SK-N-SH (cell line): Measurements from ENCODE around the gene MTCH1. TPM values are rescaled to one million over a fixed set of nuclear protein-coding genes. Genes with fewer than 3 reads are reported as not detected.

Source experiments
- CTCF ChIA-PET: fragments of 300-600, 350-600 bp; formaldehyde crosslinking; extraction: SDS; loops from one replicate; lab custom pipeline; 2021; lab: Yijun Ruan, JAX
- POLR2A ChIA-PET: fragments of 350-600 bp; sonication (Branson Sonifier 250); formaldehyde crosslinking; extraction: SDS; loops from one replicate; lab custom pipeline; 2020; ENCODE audit warnings: antibody characterized with exemption, inconsistent platforms; lab: Yijun Ruan, JAX
- DNase-seq: peaks from one replicate; pipeline ENCODE4 v3.0.0; 2012
- H2AFZ ChIP-seq: fragments of 200-600 bp; sonication (generic); 2 replicates; pipeline ENCODE4 v1.8.1; 2016; ENCODE audit warnings: antibody characterized with exemption, mild to moderate bottlenecking, low read depth
- H3F3A ChIP-seq: fragments of 200-600 bp; sonication (generic); replicated peaks from 2 replicates; pipeline ENCODE3; 2016; ENCODE audit warnings: antibody characterized with exemption, mild to moderate bottlenecking; ENCODE audit not compliant: insufficient read depth
- H3K27ac ChIP-seq, 2 experiments: fragments of 200-500 bp in 1 of 2; fragments of 200-600 bp in 1 of 2; sonication (Bioruptor generic) in 1 of 2; sonication (generic), shearing (Covaris generic) in 1 of 2; 2 replicates each; pipeline versions ENCODE4 v1.5.1 to v1.6.1; 2014 to 2016; ENCODE audit warnings: low read depth in 2 of 2, inconsistent platforms in 1 of 2, low read length in 1 of 2, mild to moderate bottlenecking in 1 of 2, mixed read lengths in 1 of 2
- H3K27me3 ChIP-seq: fragments of 200-600 bp; sonication (generic), shearing (Covaris generic); 2 replicates; pipeline ENCODE4 v1.6.1; 2016; ENCODE audit warnings: mixed run types; ENCODE audit not compliant: insufficient read depth
- H3K36me3 ChIP-seq, 2 experiments: fragments of 200-500 bp in 1 of 2; fragments of 200-600 bp in 1 of 2; sonication (Bioruptor generic) in 1 of 2; sonication (generic) in 1 of 2; replicated peaks in 1 of 2; 2 replicates each; pipeline versions ENCODE3 to v1.5.1; 2014 to 2016; ENCODE audit warnings: low read length in 1 of 2, mild to moderate bottlenecking in 1 of 2; ENCODE audit not compliant: insufficient read depth in 2 of 2, control insufficient read depth in 1 of 2
- H3K4me1 ChIP-seq, 2 experiments: fragments of 200-500 bp in 1 of 2; fragments of 200-600 bp in 1 of 2; sonication (Bioruptor generic) in 1 of 2; sonication (generic), shearing (Covaris generic) in 1 of 2; 2 replicates each; pipeline versions ENCODE4 v1.5.1 to v1.6.1; 2014 to 2016; ENCODE audit warnings: low read depth in 1 of 2, low read length in 1 of 2, mixed run types in 1 of 2; ENCODE audit not compliant: insufficient read depth in 2 of 2, control insufficient read depth in 1 of 2
- H3K4me2 ChIP-seq: fragments of 200-600 bp; sonication (generic), shearing (Covaris generic); 2 replicates; pipeline ENCODE4 v1.6.1; 2017; ENCODE audit warnings: mixed run types
- H3K4me3 ChIP-seq, 2 experiments: fragments of 200-500 bp in 1 of 2; fragments of 200-600 bp in 1 of 2; sonication (Bioruptor generic) in 1 of 2; sonication (generic), shearing (Covaris generic) in 1 of 2; 2 replicates each; pipeline versions ENCODE4 v1.5.1 to v1.8.1; 2014 to 2016; ENCODE audit warnings: low read depth in 2 of 2, inconsistent platforms in 1 of 2, low read length in 1 of 2, mild to moderate bottlenecking in 1 of 2, mixed read lengths in 1 of 2, moderate library complexity in 1 of 2
- H3K79me2 ChIP-seq: fragments of 200-600 bp; sonication (generic); 2 replicates; pipeline ENCODE4 v1.8.1; 2017; ENCODE audit warnings: mild to moderate bottlenecking; ENCODE audit not compliant: insufficient read depth
- H3K9ac ChIP-seq: fragments of 200-600 bp; sonication (generic); 2 replicates; pipeline ENCODE4 v1.6.1; 2017; ENCODE audit warnings: mixed run types
- H3K9me2 ChIP-seq: fragments of 200-600 bp; sonication (generic); 2 replicates; pipeline ENCODE4 v1.6.1; 2017; ENCODE audit warnings: mixed run types
- H3K9me3 ChIP-seq: fragments of 200-600 bp; sonication (generic); 2 replicates; pipeline ENCODE4 v1.6.1; 2017; ENCODE audit warnings: mixed run types, mild to moderate bottlenecking, moderate library complexity
- H4K20me1 ChIP-seq: fragments of 200-600 bp; sonication (generic); 2 replicates; pipeline ENCODE4 v1.6.1; 2017; ENCODE audit warnings: mild to moderate bottlenecking, mixed run types; ENCODE audit not compliant: insufficient read depth
- CHD2 ChIP-seq: fragments of 150-350 bp; IDR thresholded peaks from 2 replicates; pipeline ENCODE4 v1.6.1; 2018; ENCODE audit warnings: low read length; ENCODE audit not compliant: partially characterized antibody
- EZH2phosphoT487 ChIP-seq: fragments of 200-600 bp; sonication (generic); IDR thresholded peaks from 2 replicates; pipeline ENCODE4 v1.6.1; 2017; ENCODE audit warnings: low read depth, mixed run types, mild to moderate bottlenecking, antibody characterized with exemption, moderate library complexity, borderline replicate concordance
- FOXM1 ChIP-seq: IDR thresholded peaks from 2 replicates; pipeline ENCODE4 v1.4.0; 2012; ENCODE audit warnings: low read depth, mild to moderate bottlenecking
- GABPA ChIP-seq: IDR thresholded peaks from 2 replicates; pipeline ENCODE4 v1.4.0; 2012; ENCODE audit warnings: low read depth, mild to moderate bottlenecking
- GATA2 ChIP-seq: sonication (generic); formaldehyde crosslinking; IDR thresholded peaks from 2 replicates; pipeline ENCODE4 v1.5.0; 2020; ENCODE audit warnings: mild to moderate bottlenecking, missing genetic modification reagents
- JUND ChIP-seq: IDR thresholded peaks from 2 replicates; pipeline ENCODE4 v1.4.0; 2012
- MXI1 ChIP-seq: IDR thresholded peaks from 2 replicates; pipeline ENCODE4 v1.6.1; 2012; ENCODE audit warnings: mild to moderate bottlenecking, low read depth, low read length, improper control_type of control experiment
- NRF1 ChIP-seq: IDR thresholded peaks from 2 replicates; pipeline ENCODE4 v1.6.1; 2012; ENCODE audit warnings: low read depth, mild to moderate bottlenecking, low read length
- RAD21 ChIP-seq: IDR thresholded peaks from 2 replicates; pipeline ENCODE4 v1.6.1; 2012; ENCODE audit warnings: mild to moderate bottlenecking, low read length
- RFX5 ChIP-seq: IDR thresholded peaks from 2 replicates; pipeline ENCODE4 v1.6.1; 2012; ENCODE audit warnings: mild to moderate bottlenecking, improper control_type of control experiment, low read length
- RXRA ChIP-seq: IDR thresholded peaks from 2 replicates; pipeline ENCODE4 v1.4.0; 2012; ENCODE audit warnings: low read depth, mild to moderate bottlenecking, borderline replicate concordance
- SIN3A ChIP-seq: IDR thresholded peaks from 2 replicates; pipeline ENCODE4 v1.6.1; 2012; ENCODE audit warnings: low read depth, mild to moderate bottlenecking, low read length, moderate library complexity, borderline replicate concordance
- SMC3 ChIP-seq: IDR thresholded peaks from 2 replicates; pipeline ENCODE4 v1.6.1; 2012; ENCODE audit warnings: low read depth, low read length, improper control_type of control experiment
- TEAD4 ChIP-seq: IDR thresholded peaks from 2 replicates; pipeline ENCODE4 v1.4.0; 2012; ENCODE audit warnings: mild to moderate bottlenecking, borderline replicate concordance; ENCODE audit not compliant: insufficient read depth
- WGBS: methylation state at CpG from one replicate; pipeline ENCODE4 v1.1.6; 2017; ENCODE audit warnings: low lambda C conversion rate; 5-methylcytosine and 5-hydroxymethylcytosine counted together
- polyA plus RNA-seq, 3 experiments: library from polyadenylated mRNA; depleted of rRNA; stranded (reverse); fragments of >200 nt; gene quantifications; 2 replicates each; pipeline ENCODE4 v1.2.3, GENCODE V29; 2012
- TF ChIP-seq, protein P1 (sequence below): IDR thresholded peaks from 2 replicates; pipeline ENCODE4; 2012
- TF ChIP-seq, protein P2 (sequence below): IDR thresholded peaks from 2 replicates; pipeline ENCODE4 v1.4.0; 2012; ENCODE audit warnings: low read depth, borderline replicate concordance
- TF ChIP-seq, protein P3 (sequence below): fragments of 200-600 bp; sonication (generic); IDR thresholded peaks from 2 replicates; pipeline ENCODE4 v1.6.1; 2017; ENCODE audit warnings: antibody characterized with exemption, mild to moderate bottlenecking, moderate library complexity

Gene MTCH1
- polyA plus RNA-seq, 1 of the 3 experiments (the other 2 are of a cell fraction) = 151 TPM

DNA sequence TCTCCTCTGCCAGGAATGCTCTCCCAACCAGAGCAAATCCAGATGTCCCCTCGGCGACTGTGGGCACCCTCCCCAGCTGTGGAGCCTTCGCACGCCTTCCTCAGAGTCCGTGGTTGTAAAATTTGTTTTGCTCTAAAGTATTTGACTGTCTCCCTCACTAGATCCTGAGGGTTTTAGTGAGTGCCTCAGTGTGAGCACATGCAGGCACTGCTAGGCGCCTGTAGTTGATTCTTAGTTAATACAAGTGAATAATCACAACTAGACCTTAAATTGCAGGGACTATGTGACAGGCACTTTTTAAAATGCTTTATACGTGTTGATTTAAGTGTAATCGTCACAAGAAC lies 680 bp upstream of the MTCH1 start (continued):
- no peak for TF ChIP-seq EZH2phosphoT487
- TF ChIP-seq, all 33 proteins: peak for 2

DNA sequence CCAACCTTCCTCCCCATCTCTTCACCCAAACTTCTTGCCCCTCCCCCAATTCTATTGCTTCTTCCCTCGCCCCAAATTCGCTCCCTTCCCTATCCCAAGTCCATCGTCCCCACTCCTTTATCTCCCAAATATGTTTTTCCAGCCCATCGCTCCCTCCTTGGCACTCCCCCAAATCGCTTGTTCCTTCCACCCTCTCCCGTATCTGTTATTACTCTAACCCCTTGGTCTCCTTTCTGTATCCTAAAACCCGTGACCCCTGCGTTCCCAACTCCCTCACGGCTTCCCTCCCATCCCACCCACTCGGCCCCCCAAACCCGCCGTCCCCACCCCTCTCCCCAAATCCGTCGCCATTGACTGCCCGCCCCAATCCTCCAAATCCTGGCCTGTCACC lies 584 bp downstream of the MTCH1 start:
- Histone ChIP-seq H3K9ac (peak overlapping the region; percentile 100), H3K79me2 (peaks cover 55% of the 10 kb centered on the region), H3K4me1 (peaks cover 0 to 21% of the 10 kb centered on the region in 2 experiments; a peak in 2 of 4 replicates), H3K36me3 (peaks cover 0 to 2% of the 10 kb centered on the region in 2 experiments), H3K27ac (peak overlapping the region; percentile 64 to 72; a peak in 3 of 4 replicates), H3K4me2 (peak overlapping the region; percentile 82), H4K20me1 (peaks cover 43% of the 10 kb centered on the region), H2AFZ (peak overlapping the region; percentile 42; the same call in 1 of the 2 replicates), H3K27me3 (no peaks in the 10 kb centered on the region; the same call in 1 of the 2 replicates), H3K9me2 (no peaks in the 10 kb centered on the region), H3K9me3 (no peaks in the 10 kb centered on the region), H3K4me3 (peak overlapping the region; percentile 93 to 95), H3F3A (no peaks in the 10 kb centered on the region)
- CTCF ChIA-PET = interaction anchor here (1.0 to 7.8 kb wide), 7 partner anchors 33 to 219 kb away, joined by 3 to 54 read pairs (median 4); partner anchors contain the start of gene C6orf89
- under 1% methylated on average over 15 of the region's 15 CpGs for WGBS
- POLR2A ChIA-PET = interaction anchor here (0.6 to 2.2 kb wide), 8 partner anchors 12 to 218 kb away, joined by 3 to 16 read pairs (median 3); partner anchors contain the start of genes C6orf89 and PIM1
- TF ChIP-seq JUND (no peak), RAD21 (no peak), SIN3A (no peak), MXI1 (no peak), RXRA (no peak), FOXM1 (no peak), GABPA (no peak), RFX5 (no peak), CHD2 (no peak), TEAD4 (no peak), GATA2 (no peak), SMC3 (no peak), NRF1 (no peak)
- TF ChIP-seq, protein P1, sequence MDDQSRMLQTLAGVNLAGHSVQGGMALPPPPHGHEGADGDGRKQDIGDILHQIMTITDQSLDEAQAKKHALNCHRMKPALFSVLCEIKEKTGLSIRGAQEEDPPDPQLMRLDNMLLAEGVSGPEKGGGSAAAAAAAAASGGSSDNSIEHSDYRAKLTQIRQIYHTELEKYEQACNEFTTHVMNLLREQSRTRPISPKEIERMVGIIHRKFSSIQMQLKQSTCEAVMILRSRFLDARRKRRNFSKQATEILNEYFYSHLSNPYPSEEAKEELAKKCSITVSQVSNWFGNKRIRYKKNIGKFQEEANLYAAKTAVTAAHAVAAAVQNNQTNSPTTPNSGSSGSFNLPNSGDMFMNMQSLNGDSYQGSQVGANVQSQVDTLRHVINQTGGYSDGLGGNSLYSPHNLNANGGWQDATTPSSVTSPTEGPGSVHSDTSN = no peak
- TF ChIP-seq, protein P2, sequence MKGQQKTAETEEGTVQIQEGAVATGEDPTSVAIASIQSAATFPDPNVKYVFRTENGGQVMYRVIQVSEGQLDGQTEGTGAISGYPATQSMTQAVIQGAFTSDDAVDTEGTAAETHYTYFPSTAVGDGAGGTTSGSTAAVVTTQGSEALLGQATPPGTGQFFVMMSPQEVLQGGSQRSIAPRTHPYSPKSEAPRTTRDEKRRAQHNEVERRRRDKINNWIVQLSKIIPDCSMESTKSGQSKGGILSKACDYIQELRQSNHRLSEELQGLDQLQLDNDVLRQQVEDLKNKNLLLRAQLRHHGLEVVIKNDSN = no peak
- TF ChIP-seq, protein P3, sequence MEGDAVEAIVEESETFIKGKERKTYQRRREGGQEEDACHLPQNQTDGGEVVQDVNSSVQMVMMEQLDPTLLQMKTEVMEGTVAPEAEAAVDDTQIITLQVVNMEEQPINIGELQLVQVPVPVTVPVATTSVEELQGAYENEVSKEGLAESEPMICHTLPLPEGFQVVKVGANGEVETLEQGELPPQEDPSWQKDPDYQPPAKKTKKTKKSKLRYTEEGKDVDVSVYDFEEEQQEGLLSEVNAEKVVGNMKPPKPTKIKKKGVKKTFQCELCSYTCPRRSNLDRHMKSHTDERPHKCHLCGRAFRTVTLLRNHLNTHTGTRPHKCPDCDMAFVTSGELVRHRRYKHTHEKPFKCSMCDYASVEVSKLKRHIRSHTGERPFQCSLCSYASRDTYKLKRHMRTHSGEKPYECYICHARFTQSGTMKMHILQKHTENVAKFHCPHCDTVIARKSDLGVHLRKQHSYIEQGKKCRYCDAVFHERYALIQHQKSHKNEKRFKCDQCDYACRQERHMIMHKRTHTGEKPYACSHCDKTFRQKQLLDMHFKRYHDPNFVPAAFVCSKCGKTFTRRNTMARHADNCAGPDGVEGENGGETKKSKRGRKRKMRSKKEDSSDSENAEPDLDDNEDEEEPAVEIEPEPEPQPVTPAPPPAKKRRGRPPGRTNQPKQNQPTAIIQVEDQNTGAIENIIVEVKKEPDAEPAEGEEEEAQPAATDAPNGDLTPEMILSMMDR = no peak
- DNase-seq = no peak
